Measurements from ENCODE around the gene OR5A1.

OR5A1 gene

GRCh38 chr11:59479906-59480305 lies 43.6 kb downstream of the OR5A1 start:
- DNase-seq (ENCODE audit: low spot score): no peak

GRCh38 chr11:59480359-59480758 lies 44.1 kb downstream of the OR5A1 start:
- DNase-seq (ENCODE audit: low spot score): no peak
